Fibroblast of pulmonary artery (primary cell): Measurements from ENCODE around the gene RPS21.

Experiments used
- DNase-seq: peaks from one replicate; pipeline ENCODE4 v3.0.0-alpha.2; 2010; ENCODE audit warnings: low read depth
- H3K4me3 ChIP-seq: replicated peaks from 2 replicates; pipeline ENCODE4 v1.5.1; 2011; ENCODE audit warnings: low read depth, mild to moderate bottlenecking, control low read depth, low read length, moderate library complexity
- TF ChIP-seq, protein P1 (sequence below): IDR thresholded peaks from 2 replicates; pipeline ENCODE4 v1.5.1; 2011; ENCODE audit warnings: mild to moderate bottlenecking, control low read depth, low read length, inconsistent platforms; ENCODE audit errors: missing control alignments

Gene RPS21

DNA sequence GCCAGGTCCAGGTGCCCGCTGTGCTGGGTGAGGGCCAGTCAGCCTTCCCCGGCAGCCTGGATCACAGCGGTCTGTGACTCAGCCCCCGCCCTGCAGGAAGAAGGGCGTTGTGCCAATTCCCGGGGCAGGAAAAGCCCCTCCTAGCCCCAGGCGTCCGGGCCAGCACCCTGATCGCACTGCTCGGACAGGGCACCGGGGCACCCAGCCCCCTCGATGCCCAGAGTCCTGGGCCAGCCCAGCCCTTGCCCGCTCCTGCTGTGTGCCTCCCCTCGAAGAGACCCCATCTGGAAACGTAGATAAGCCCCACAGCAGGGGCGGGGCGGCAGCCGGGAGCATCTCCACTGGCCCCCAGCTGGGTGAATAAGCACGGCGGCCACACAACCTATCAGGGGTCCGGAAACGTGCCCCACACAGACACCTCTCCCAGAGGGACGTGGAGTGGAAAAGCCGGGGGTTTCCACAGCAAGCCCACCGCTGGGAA, 29.7 kb upstream of the RPS21 start:
- H3K4me3 ChIP-seq: no peak overlapping the region
- TF ChIP-seq, protein P1, sequence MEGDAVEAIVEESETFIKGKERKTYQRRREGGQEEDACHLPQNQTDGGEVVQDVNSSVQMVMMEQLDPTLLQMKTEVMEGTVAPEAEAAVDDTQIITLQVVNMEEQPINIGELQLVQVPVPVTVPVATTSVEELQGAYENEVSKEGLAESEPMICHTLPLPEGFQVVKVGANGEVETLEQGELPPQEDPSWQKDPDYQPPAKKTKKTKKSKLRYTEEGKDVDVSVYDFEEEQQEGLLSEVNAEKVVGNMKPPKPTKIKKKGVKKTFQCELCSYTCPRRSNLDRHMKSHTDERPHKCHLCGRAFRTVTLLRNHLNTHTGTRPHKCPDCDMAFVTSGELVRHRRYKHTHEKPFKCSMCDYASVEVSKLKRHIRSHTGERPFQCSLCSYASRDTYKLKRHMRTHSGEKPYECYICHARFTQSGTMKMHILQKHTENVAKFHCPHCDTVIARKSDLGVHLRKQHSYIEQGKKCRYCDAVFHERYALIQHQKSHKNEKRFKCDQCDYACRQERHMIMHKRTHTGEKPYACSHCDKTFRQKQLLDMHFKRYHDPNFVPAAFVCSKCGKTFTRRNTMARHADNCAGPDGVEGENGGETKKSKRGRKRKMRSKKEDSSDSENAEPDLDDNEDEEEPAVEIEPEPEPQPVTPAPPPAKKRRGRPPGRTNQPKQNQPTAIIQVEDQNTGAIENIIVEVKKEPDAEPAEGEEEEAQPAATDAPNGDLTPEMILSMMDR: no peak
- peak; percentile 71 for DNase-seq

DNA sequence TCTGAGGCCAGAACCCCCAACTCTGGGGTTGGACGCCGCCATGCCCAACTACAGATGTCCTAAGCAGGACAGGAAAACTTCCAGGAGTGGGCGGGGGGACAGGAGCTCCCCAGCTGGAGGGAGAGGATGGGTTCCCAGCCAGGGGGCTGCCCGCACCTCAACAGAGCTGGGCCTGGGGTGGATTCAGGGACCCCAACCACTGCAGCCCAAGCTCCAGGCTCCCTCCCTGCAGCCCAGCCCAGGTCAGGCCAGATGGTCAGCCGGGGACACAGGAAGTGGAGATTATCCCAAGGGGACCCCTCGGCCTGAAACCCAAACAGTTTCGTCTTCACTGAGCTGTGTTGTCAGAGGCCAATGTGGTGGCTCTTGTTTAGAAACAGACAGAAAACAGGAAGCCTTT, 29.2 kb upstream of the RPS21 start:
- no peak overlapping the region for H3K4me3 ChIP-seq
- TF ChIP-seq, protein P1: no peak

DNA sequence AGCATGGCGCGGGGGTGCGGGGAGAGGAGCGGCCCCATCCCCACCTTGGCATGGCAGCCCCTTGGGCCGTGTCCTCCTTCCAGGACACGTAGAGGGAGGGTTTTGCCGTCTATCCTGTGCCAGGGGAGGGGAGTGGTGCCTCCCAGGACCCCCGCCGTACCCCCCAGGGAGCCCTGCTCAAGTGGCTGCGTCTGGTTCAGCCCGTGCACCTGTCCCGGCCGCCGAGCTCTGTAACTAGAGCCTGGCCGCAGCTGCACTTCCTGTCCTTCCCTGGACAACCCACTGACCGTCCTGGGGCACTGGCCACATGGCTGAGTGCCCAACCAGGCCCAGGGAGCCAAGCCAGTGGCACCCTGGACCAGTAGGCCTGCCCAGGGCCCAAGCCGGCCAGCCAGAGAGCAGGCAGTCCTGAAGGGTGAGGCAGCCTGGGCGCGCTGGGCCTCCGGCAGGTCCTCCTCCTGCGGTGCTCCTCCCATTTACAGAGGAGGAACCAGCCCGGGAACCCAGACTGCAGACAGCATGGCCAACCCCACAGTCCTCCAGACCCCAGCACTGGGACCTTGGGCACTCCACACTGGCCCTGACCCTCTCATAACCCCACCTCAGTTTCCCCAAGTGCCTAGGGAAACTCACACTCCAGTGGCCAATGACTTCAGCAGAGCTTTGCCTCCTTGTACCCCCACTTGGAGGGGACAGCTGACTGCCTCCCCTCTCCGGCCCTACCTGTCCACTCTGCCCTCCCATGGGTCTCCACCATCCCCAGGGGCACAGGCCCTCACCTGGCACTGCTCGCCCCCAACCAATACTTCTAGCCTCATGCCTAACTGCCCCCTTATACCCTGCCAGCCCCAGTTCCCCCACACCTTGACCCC, 28.5 kb upstream of the RPS21 start:
- H3K4me3 ChIP-seq: no peak overlapping the region
- no peak for DNase-seq

More for the DNA sequence above, 29.2 kb upstream of the RPS21 start:
- no peak for DNase-seq

DNA sequence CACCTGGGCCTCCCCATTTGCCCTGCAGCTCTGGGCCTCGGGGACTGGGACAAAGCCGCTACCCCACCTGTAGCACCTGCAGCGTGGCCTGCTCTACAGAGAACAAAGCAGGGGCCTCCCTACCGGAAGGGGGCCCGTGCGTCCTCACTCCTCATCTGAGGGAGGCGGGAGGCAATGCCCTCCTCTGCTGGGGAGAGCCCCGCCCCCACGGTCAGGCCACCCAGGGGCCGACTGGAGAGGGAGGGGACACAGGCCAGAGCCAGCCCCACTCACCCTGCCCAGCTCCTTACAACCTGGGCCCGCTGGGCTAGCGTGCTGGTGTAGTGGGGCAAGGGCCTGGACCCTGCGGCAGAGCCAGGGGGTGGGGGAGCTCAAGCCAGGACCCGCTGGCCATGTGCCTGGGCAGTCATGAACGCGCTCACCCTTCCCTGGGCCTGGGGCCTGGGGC, 27.8 kb upstream of the RPS21 start:
- TF ChIP-seq, protein P1: no peak
- DNase-seq: no peak
- H3K4me3 ChIP-seq: no peak overlapping the region

More for the DNA sequence above, 28.5 kb upstream of the RPS21 start:
- TF ChIP-seq, protein P1: no peak

DNA sequence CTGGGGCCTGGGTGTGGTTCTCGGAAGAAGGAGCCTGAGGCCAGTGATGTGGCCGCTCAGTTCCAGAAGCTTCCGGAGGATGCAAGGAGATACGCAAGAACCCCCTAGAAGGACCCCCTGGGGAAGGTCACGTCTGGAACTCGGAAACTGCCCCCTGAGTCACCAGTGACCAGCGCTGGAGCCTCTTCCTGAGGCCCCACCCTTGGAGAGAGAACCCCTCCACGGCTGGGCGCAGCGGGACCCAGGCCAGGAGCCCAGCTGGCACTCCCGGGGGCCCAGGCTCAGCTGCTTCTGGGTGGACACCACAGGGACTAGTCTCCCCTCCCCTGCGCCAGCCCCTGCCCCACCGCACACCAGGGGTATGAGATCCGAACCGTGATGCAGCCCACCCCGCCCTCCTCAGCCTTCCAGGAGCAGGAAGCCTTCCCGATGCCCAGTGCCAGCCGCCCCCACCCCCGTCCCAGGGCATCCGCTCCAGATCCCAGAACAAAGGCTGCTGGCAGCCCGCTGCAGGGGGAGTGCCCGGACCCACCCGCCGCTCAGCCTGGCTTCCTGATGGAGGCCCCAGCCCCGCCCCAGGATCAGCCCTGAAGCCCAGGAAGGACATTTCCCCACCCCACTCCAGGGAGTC, 27.3 kb upstream of the RPS21 start:
- TF ChIP-seq, protein P1: no peak
- H3K4me3 ChIP-seq: no peak overlapping the region

DNA sequence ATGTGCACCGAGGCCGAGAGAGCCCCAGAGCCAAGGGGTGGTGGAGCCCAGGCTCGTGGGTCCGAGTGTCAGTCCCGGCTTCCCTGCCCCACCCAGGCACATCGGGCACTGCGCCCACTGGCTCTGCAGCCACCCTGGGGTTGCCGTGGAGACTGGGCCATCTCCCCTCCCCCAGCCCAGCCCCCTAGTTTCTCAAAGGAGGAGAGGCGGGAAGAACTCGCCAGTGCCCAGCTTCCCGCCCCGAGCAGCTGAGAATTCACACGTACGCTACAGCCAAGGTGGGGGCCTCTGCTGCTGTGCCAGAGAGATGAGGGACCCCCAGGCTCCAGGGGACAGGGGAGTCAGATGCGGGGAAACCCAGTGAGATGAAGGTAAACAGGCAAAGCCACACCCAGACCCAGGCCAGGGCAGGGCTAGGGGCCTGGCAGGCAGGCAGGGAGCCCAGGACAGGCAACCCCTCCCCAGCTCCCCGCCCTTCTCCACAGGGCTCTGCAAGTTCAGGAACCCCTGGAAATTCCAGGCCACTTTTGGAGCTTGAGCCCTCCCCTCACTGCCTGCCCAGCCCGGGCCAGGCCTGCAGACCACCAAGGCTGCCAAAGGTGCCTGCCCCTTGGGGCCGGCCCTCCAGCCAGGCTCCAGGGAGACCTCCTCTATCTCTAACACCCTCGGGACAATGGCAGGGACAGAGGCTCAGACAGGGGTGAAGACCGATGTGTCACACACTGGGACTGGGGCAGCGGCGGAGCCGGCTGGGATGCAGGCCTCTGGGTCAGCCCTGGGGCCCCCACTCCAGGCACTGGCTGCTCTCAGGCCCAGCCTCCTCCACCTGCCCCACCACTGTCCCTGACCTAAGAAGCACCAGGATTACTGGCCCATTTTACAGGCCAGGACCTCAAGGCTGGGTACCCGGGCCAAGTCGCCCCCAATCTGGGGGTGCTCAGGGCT, 25.8 kb upstream of the RPS21 start:
- no peak for DNase-seq
- H3K4me3 ChIP-seq: no peak overlapping the region
- TF ChIP-seq, protein P1: no peak

More for the DNA sequence above, 27.3 kb upstream of the RPS21 start:
- DNase-seq: peak; percentile 86
